Measurements from ENCODE around the gene RAE1.

DNA sequence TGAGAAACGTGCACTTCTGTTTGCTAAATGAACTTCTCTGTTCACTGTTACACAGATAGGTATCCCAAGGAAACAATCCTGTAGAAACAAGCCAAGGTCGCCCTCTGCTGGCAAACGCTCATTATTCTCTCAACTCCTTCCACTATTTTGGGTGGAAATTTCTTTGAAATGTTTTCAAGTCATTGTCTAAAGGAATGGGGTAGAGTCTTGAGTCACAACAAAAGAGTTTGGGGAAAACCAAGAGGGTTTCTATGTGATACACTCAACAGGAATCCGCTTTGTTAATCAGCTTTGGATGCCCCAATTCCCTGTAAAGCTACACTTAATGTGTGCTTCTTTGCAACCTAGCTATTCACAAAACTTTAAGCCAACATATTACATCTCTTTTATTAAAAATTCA lies 4.6 kb upstream of the RAE1 start:
- TF ChIP-seq, protein P1, sequence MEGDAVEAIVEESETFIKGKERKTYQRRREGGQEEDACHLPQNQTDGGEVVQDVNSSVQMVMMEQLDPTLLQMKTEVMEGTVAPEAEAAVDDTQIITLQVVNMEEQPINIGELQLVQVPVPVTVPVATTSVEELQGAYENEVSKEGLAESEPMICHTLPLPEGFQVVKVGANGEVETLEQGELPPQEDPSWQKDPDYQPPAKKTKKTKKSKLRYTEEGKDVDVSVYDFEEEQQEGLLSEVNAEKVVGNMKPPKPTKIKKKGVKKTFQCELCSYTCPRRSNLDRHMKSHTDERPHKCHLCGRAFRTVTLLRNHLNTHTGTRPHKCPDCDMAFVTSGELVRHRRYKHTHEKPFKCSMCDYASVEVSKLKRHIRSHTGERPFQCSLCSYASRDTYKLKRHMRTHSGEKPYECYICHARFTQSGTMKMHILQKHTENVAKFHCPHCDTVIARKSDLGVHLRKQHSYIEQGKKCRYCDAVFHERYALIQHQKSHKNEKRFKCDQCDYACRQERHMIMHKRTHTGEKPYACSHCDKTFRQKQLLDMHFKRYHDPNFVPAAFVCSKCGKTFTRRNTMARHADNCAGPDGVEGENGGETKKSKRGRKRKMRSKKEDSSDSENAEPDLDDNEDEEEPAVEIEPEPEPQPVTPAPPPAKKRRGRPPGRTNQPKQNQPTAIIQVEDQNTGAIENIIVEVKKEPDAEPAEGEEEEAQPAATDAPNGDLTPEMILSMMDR (conservative IDR thresholded peaks at IDR 0.05 in 1 of 2, IDR thresholded peaks at IDR 0.05 in 1 of 2; ENCODE audit: low read depth in 1 of 2, low read length in 2 of 2), result peak; percentile 72 to 81
- TF ChIP-seq EZH2 (IDR thresholded peaks at IDR 0.05; ENCODE audit: low read length, missing control alignments), result no peak

Measured in fibroblast of lung (primary cell).